NCI-H146 treated with DMSO at 0.1 percent for 48 hours (cell line): ENCODE results near the gene MEX3D.
"Not testable (repeated sequence)": the region's sequence is repeated elsewhere in the genome, so short reads cannot be mapped to it uniquely, and the experiment has no call there.

Experiments used
- DNase-seq: peaks from one replicate; lab custom pipeline; 2025; ENCODE audit not compliant: unreplicated experiment; lab: John Stamatoyannopoulos, UW

The MEX3D gene

GRCh38 chr19:1540365-1540925 is 27.7 kb downstream of the MEX3D start:
- DNase-seq = no peak

GRCh38 chr19:1539749-1540148 is 28.4 kb downstream of the MEX3D start:
- DNase-seq = not testable (repeated sequence)

- no peak for DNase-seq
These were observed 29.1 kb downstream of the MEX3D start for GRCh38 chr19:1538978-1539377.

- DNase-seq = not testable (repeated sequence)
These were observed 32.4 kb downstream of the MEX3D start for GRCh38 chr19:1535699-1536098.

GRCh38 chr19:1534972-1535371 is 33.2 kb downstream of the MEX3D start:
- no peak for DNase-seq

- no peak for DNase-seq
These were observed 34.5 kb downstream of the MEX3D start for GRCh38 chr19:1533510-1534150.

- no peak for DNase-seq
These were observed 36.1 kb downstream of the MEX3D start for GRCh38 chr19:1532003-1532402.

GRCh38 chr19:1531587-1531986 is 36.5 kb downstream of the MEX3D start:
- no peak for DNase-seq

GRCh38 chr19:1530856-1531255 is 37.3 kb downstream of the MEX3D start:
- DNase-seq = not testable (repeated sequence)

- no peak for DNase-seq
These were observed 38.7 kb downstream of the MEX3D start for GRCh38 chr19:1529430-1529816.

- no peak for DNase-seq
These were observed 39.3 kb downstream of the MEX3D start for GRCh38 chr19:1528596-1529429.

- no peak for DNase-seq
These were observed 40.3 kb downstream of the MEX3D start for GRCh38 chr19:1527650-1528309.

GRCh38 chr19:1526979-1527649 is 41.0 kb downstream of the MEX3D start:
- DNase-seq = no peak

- no peak for DNase-seq
These were observed 41.9 kb downstream of the MEX3D start for GRCh38 chr19:1526066-1526778.

- DNase-seq = no peak
These were observed 42.8 kb downstream of the MEX3D start for GRCh38 chr19:1525343-1525742.

- DNase-seq = no peak
These were observed 43.2 kb downstream of the MEX3D start for GRCh38 chr19:1524972-1525325.

- DNase-seq = no peak
These were observed 43.7 kb downstream of the MEX3D start for GRCh38 chr19:1524287-1524971.

- DNase-seq = no peak
These were observed 44.5 kb downstream of the MEX3D start, which contains the start of gene PLK5 for GRCh38 chr19:1523412-1524286. Gene PLK5, plus strand, starts transcription at chr19:1524077. Its CDS starts 2,920 bp downstream, at chr19:1526997.

- no peak for DNase-seq
These were observed 45.3 kb downstream of the MEX3D start for GRCh38 chr19:1522838-1523237.
